ENCODE results near the gene COX8C. TPM values are rescaled to one million over a fixed set of nuclear protein-coding genes. Genes with fewer than 3 reads are reported as not detected.

COX8C gene
- total RNA-seq, 3 donors from 2014 or later (not counting 1 experiment from before 2014, with no cell fraction given) = not detected

DNA sequence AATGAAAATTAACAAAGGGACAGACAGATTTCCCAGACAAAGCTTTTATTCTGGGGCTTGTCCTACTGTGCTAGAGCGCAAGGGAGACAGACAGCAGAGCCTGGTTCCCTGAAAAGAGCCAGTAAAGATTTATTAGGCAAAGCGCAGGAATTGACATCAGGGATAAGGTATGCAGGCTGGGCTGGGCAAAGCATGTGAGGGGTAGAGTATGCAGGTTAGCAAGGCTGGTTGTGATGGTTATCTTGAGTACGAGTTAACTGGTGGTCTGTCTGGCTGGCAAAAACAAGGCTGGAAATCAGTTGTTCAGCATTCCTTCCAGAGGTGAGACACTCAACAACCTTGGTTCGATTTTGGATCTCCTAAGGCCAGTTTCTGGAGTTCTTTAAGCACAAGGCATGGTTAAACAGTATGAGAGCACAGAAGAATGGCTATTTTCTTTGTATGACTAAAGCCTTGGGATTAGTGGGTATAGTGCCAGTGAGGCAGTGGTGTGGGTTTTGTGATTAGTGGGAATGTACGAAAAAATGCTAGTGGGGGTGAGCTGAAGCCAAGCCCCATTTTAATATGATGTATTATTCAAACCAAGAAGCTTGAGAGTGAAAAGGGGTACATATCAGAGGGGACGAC, 45.0 kb upstream of the COX8C start:
- Mint-ChIP-seq H3K27me3 (ENCODE audit: low read depth in 2 of 2) (no peaks in the 10 kb centered on the region), H3K9me3 (no peaks in the 10 kb centered on the region), H3K4me1 (peaks cover 27 to 52% of the 10 kb centered on the region in 2 donors), H3K4me3 (no peak overlapping the region), H3K27ac (peak overlapping the region in 1 of 2 donors; percentile 57), H3K36me3 (no peaks in the 10 kb centered on the region)
- intact Hi-C loops (cut with micrococcal nuclease) = no loop called here
- ATAC-seq = no peak
- Histone ChIP-seq H3K36me3 (ENCODE audit: control insufficient read depth, insufficient read depth, low read length) (no peaks in the 10 kb centered on the region), H3K4me1 (ENCODE audit: control insufficient read depth, insufficient read depth, low read length) (peaks cover 3% of the 10 kb centered on the region), H3K27me3 (ENCODE audit: control insufficient read depth, insufficient read depth, low read length) (no peaks in the 10 kb centered on the region), H3K4me3 (ENCODE audit: low read length) (no peak overlapping the region), H3K27ac (ENCODE audit: low read length) (no peak overlapping the region), H3K9me3 (ENCODE audit: control insufficient read depth, insufficient read depth, low read length) (no peaks in the 10 kb centered on the region)
- no peak for DNase-seq
- 91% methylated on average over 6 of the region's 6 CpGs for WGBS (ENCODE audit: insufficient coverage)
- no peak for TF ChIP-seq CTCF (IDR thresholded peaks at IDR 0.05)

DNA sequence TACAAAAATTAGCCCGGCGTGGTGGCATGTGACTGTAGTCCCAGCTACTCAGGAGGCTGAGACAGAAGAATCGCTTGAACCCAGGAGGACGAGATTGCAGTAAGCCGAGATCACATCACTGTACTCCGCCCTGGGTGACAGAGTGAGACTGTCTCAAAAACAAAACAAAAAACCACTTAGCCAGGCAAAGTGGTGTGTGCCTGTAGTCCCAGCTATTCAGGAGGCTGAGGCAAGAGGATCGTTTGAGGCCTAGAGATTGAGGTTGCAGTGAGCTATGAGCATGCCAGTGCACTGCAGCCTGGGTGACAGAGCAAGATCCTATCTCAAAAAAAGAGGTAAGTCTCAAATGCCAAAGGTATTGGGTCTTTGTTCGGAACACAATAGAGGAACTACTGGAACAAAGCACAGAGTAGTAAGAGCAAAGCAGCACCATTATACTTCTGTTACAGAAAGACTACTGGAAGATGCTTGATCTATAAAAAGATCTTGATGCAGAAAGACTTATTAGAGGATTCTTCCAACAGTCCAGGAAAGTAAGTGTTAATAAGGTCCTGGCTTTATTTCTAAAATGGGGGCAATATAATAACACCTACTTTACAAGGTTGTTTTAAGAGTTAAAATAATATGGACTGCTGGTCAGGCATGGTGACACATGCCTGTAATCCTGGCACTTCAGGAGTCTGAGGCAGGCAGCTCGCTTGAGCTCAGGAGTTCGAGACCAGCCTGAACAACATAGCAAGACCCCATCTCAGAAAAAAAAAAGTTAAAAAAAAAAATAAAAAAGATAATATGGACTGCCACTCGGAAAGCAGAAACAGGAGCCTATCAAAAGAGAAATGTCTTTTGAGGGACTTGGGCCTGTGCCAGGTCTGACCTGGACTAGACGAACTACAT, 44.0 kb upstream of the COX8C start:
- DNase-seq (no peak), ATAC-seq (no peak)
- intact Hi-C loops (cut with micrococcal nuclease) = no loop called here
- Histone ChIP-seq H3K27ac (ENCODE audit: low read length) (no peak overlapping the region), H3K4me3 (ENCODE audit: low read length) (no peak overlapping the region), H3K27me3 (ENCODE audit: control insufficient read depth, insufficient read depth, low read length) (no peaks in the 10 kb centered on the region), H3K9me3 (ENCODE audit: control insufficient read depth, insufficient read depth, low read length) (no peaks in the 10 kb centered on the region), H3K36me3 (ENCODE audit: control insufficient read depth, insufficient read depth, low read length) (no peaks in the 10 kb centered on the region), H3K4me1 (ENCODE audit: control insufficient read depth, insufficient read depth, low read length) (peaks cover 5% of the 10 kb centered on the region)
- Mint-ChIP-seq H3K27me3 (ENCODE audit: low read depth in 2 of 2) (no peaks in the 10 kb centered on the region), H3K4me3 (no peak overlapping the region), H3K4me1 (peaks cover 34 to 51% of the 10 kb centered on the region in 2 donors), H3K27ac (peak overlapping the region in 1 of 2 donors; percentile 36), H3K9me3 (no peaks in the 10 kb centered on the region), H3K36me3 (no peaks in the 10 kb centered on the region)
- no peak for TF ChIP-seq CTCF (IDR thresholded peaks at IDR 0.05)
- 96% methylated on average over 10 of the region's 12 CpGs for WGBS (ENCODE audit: insufficient coverage)

GRCh38 chr14:93303659-93304058, 43.3 kb upstream of the COX8C start:
- Mint-ChIP-seq H3K27me3 (ENCODE audit: low read depth in 2 of 2) (no peaks in the 10 kb centered on the region), H3K36me3 (no peaks in the 10 kb centered on the region), H3K4me3 (no peak overlapping the region), H3K4me1 (peaks cover 34 to 47% of the 10 kb centered on the region in 2 donors), H3K9me3 (no peaks in the 10 kb centered on the region), H3K27ac (peak overlapping the region; percentile 33 to 36)
- Histone ChIP-seq H3K36me3 (ENCODE audit: control insufficient read depth, insufficient read depth, low read length) (no peaks in the 10 kb centered on the region), H3K27me3 (ENCODE audit: control insufficient read depth, insufficient read depth, low read length) (no peaks in the 10 kb centered on the region), H3K4me1 (ENCODE audit: control insufficient read depth, insufficient read depth, low read length) (peaks cover 5% of the 10 kb centered on the region), H3K9me3 (ENCODE audit: control insufficient read depth, insufficient read depth, low read length) (no peaks in the 10 kb centered on the region), H3K27ac (ENCODE audit: low read length) (no peak overlapping the region), H3K4me3 (ENCODE audit: low read length) (no peak overlapping the region)
- ATAC-seq (no peak), DNase-seq (no peak)
- no peak for TF ChIP-seq CTCF (IDR thresholded peaks at IDR 0.05)
- intact Hi-C loops (cut with micrococcal nuclease) = no loop called here
- 90% methylated on average over 3 of the region's 3 CpGs for WGBS (ENCODE audit: insufficient coverage)
